Left ventricle myocardium inferior (tissue), 1 donor: ENCODE measurements around the gene ZNF283. TPM values are rescaled to one million over a fixed set of nuclear protein-coding genes. Genes with fewer than 3 reads are reported as not detected.
"Not testable (repeated sequence)": the region's sequence is repeated elsewhere in the genome, so short reads cannot be mapped to it uniquely, and the experiment has no call there.

Experiments
- DNase-seq: peaks from one replicate; pipeline ENCODE4 v3.0.0-alpha.2; 2020
- H3K27ac ChIP-seq: fragments of 200-600 bp; replicated peaks from 2 replicates; pipeline ENCODE4 v1.8.0; 2021
- H3K27me3 ChIP-seq: fragments of 200-600 bp; 2 replicates; pipeline ENCODE4 v1.8.0; 2021; ENCODE audit warnings: low read depth
- H3K36me3 ChIP-seq: fragments of 200-600 bp; 2 replicates; pipeline ENCODE4 v1.8.0; 2021
- H3K4me1 ChIP-seq: fragments of 200-600 bp; 2 replicates; pipeline ENCODE4 v1.8.0; 2021
- H3K4me3 ChIP-seq: fragments of 200-600 bp; 2 replicates; pipeline ENCODE4 v1.8.0; 2021; ENCODE audit warnings: mild to moderate bottlenecking, moderate library complexity
- H3K9me3 ChIP-seq: fragments of 200-600 bp; replicated peaks from 2 replicates; pipeline ENCODE4 v1.8.0; 2021
- intact Hi-C: fragments of 100-400 bp; cut with micrococcal nuclease; formaldehyde crosslinking; loops from one replicate; pipeline ENCODE4 v1.11.0; 2022
- total RNA-seq: library from RNA; stranded (reverse); fragmentation: NEBNext Ultra II Directional; extraction: Animal tissue kit (Norgen Biotek cat#: 25700); gene quantifications from one replicate; pipeline ENCODE4 v1.2.1, GENCODE V29; 2021
- TF ChIP-seq, protein P1 (sequence below): fragments of 200-600 bp; IDR thresholded peaks from 2 replicates; pipeline ENCODE4 v1.8.0; 2021; ENCODE audit warnings: antibody characterized with exemption, mild to moderate bottlenecking, borderline replicate concordance
- donor health status: DM: no; HTN: yes; CAD: no; lungs with severe emphysema.

ZNF283 gene
- total RNA-seq, 1 donor from 2014 or later = 14.7 TPM

- Histone ChIP-seq H3K27me3 (peaks cover 6% of the 10 kb centered on the region), H3K4me3 (no peak overlapping the region), H3K4me1 (no peaks in the 10 kb centered on the region), H3K9me3 (no peaks in the 10 kb centered on the region), H3K27ac (no peak overlapping the region), H3K36me3 (no peaks in the 10 kb centered on the region)
- intact Hi-C loops = no loop called here
- no peak for DNase-seq
- TF ChIP-seq, protein P1, sequence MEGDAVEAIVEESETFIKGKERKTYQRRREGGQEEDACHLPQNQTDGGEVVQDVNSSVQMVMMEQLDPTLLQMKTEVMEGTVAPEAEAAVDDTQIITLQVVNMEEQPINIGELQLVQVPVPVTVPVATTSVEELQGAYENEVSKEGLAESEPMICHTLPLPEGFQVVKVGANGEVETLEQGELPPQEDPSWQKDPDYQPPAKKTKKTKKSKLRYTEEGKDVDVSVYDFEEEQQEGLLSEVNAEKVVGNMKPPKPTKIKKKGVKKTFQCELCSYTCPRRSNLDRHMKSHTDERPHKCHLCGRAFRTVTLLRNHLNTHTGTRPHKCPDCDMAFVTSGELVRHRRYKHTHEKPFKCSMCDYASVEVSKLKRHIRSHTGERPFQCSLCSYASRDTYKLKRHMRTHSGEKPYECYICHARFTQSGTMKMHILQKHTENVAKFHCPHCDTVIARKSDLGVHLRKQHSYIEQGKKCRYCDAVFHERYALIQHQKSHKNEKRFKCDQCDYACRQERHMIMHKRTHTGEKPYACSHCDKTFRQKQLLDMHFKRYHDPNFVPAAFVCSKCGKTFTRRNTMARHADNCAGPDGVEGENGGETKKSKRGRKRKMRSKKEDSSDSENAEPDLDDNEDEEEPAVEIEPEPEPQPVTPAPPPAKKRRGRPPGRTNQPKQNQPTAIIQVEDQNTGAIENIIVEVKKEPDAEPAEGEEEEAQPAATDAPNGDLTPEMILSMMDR = no peak
Measured at GRCh38 chr19:43812259-43812658, 14.9 kb upstream of the ZNF283 start.

GRCh38 chr19:43812688-43813087 lies 14.4 kb upstream of the ZNF283 start:
- H3K4me1 ChIP-seq = no peaks in the 10 kb centered on the region
- TF ChIP-seq, protein P1 = no peak
- intact Hi-C loops = no loop called here
- no peak overlapping the region for H3K4me3 ChIP-seq
- H3K27ac ChIP-seq = no peak overlapping the region
- DNase-seq = no peak
- peaks cover 1% of the 10 kb centered on the region for H3K27me3 ChIP-seq
- no peaks in the 10 kb centered on the region for H3K36me3 ChIP-seq
- H3K9me3 ChIP-seq = no peaks in the 10 kb centered on the region

GRCh38 chr19:43814663-43815352 lies 12.3 kb upstream of the ZNF283 start:
- H3K27me3 ChIP-seq = no peaks in the 10 kb centered on the region
- H3K9me3 ChIP-seq = no peaks in the 10 kb centered on the region
- H3K4me3 ChIP-seq = no peak overlapping the region
- H3K27ac ChIP-seq = no peak overlapping the region
- DNase-seq = no peak
- TF ChIP-seq, protein P1 = no peak
- no peaks in the 10 kb centered on the region for H3K36me3 ChIP-seq
- intact Hi-C loops = no loop called here
- H3K4me1 ChIP-seq = peaks cover under 1% of the 10 kb centered on the region

DNA sequence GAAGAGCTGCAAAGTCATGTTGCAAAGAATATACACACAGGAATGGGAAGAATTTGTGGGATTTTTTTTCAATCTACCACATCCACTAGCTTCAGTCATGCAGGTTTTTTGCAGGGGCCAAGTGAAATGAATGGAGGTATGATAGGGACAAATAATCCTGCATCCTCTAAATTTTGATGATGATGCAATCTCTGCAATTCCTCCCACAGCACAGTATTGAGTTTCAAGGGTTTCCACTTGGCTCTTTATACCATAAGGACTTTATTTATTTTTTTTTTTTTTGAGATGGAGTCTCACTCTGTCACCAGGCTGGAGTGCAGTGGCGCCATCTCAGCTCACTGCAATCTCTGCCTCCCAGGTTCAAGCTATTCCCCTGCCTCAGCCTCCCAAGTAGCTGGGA lies 9.7 kb upstream of the ZNF283 start:
- intact Hi-C loops = not testable (repeated sequence)

DNA sequence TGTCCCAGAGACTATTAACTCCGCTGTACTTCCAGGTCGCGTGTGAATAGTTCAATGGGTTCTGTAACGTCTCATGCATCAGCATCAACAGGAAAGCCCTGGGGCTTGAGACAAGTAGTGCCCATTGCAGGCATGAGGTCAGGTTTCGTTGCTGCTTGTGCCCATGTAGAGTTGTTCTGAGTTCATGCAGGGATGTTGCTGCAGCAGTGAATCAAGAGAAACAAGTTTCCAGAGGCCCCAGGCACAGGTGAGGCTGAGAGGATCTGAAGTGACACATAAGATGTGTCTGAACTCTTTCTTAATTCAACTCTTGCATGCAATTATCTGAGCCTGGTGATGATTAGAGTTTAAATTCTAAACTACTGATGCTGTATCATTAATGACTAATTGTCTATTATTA lies 8.6 kb upstream of the ZNF283 start:
- Histone ChIP-seq H3K36me3 (no peaks in the 10 kb centered on the region), H3K4me3 (no peak overlapping the region), H3K4me1 (peaks cover 12% of the 10 kb centered on the region), H3K27me3 (no peaks in the 10 kb centered on the region), H3K9me3 (no peaks in the 10 kb centered on the region), H3K27ac (no peak overlapping the region)
- intact Hi-C loops = no loop called here
- DNase-seq = no peak
- TF ChIP-seq, protein P1 = no peak

More for the DNA sequence above, 9.7 kb upstream of the ZNF283 start:
- not testable (repeated sequence) for DNase-seq, H3K4me3 ChIP-seq, H3K27ac ChIP-seq, H3K9me3 ChIP-seq, H3K36me3 ChIP-seq, H3K27me3 ChIP-seq
- peaks cover 12% of the 10 kb centered on the region for H3K4me1 ChIP-seq

- intact Hi-C loops = no loop called here
- H3K9me3 ChIP-seq = no peaks in the 10 kb centered on the region
- no peak overlapping the region for H3K27ac ChIP-seq
- TF ChIP-seq, protein P1 = no peak
- DNase-seq = peak; percentile 54
- no peaks in the 10 kb centered on the region for H3K36me3 ChIP-seq
- H3K4me3 ChIP-seq = peak overlapping the region; percentile 70
- H3K4me1 ChIP-seq = peaks cover 12% of the 10 kb centered on the region
- H3K27me3 ChIP-seq = no peaks in the 10 kb centered on the region
Measured at GRCh38 chr19:43820098-43820883, 6.8 kb upstream of the ZNF283 start.
